Measurements from ENCODE around the gene TXLNG.

The TXLNG gene

DNA sequence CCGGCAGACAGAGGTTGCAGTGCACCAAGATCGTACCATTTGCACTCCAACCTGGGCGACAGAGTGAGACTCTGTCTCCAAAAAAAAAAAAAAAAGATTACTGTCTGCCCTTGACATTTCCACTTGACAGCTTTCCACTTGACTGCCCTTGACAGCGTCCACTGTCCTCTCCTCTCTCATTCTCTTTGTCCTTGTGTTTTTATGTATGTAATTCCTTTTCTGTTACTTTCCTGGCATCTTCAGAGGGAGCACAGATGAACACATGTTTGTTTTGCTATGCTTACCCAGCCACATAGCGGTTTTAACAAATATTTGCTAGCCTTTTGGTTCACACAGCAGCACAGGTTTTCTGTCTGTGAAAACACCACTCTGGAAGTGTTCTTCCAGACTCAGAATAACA, 40.6 kb upstream of the TXLNG start (continued):
- TF ChIP-seq ZNF280C (tag by site-specific recombination; IDR thresholded peaks at IDR 0.05) = no peak
- TF ChIP-seq, protein P1, sequence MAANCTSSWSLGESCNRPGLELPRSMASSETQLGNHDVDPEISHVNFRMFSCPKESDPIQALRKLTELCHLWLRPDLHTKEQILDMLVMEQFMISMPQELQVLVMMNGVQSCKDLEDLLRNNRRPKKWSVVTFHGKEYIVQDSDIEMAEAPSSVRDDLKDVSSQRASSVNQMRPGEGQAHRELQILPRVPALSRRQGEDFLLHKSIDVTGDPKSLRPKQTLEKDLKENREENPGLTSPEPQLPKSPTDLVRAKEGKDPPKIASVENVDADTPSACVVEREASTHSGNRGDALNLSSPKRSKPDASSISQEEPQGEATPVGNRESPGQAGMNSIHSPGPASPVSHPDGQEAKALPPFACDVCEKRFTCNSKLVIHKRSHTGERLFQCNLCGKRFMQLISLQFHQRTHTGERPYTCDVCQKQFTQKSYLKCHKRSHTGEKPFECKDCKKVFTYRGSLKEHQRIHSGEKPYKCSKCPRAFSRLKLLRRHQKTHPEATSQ (tag by site-specific recombination; IDR thresholded peaks at IDR 0.05) = no peak
- no peak for TF ChIP-seq ZNF148 (tag by site-specific recombination; IDR thresholded peaks at IDR 0.05; ENCODE audit: borderline replicate concordance)

GRCh38 chrX:16748425-16748824, 37.8 kb upstream of the TXLNG start:
- H3K4me3 ChIP-seq (ENCODE audit: low read depth, low read length) = no peak overlapping the region
- TF ChIP-seq SCRT2 (tag by site-specific recombination; IDR thresholded peaks at IDR 0.05) = no peak
- no peak for TF ChIP-seq ZFP41 (tag by site-specific recombination; IDR thresholded peaks at IDR 0.05; ENCODE audit: borderline replicate concordance)
- TF ChIP-seq ZNF155 (tag by site-specific recombination; IDR thresholded peaks at IDR 0.05) = no peak
- TF ChIP-seq, protein P2, sequence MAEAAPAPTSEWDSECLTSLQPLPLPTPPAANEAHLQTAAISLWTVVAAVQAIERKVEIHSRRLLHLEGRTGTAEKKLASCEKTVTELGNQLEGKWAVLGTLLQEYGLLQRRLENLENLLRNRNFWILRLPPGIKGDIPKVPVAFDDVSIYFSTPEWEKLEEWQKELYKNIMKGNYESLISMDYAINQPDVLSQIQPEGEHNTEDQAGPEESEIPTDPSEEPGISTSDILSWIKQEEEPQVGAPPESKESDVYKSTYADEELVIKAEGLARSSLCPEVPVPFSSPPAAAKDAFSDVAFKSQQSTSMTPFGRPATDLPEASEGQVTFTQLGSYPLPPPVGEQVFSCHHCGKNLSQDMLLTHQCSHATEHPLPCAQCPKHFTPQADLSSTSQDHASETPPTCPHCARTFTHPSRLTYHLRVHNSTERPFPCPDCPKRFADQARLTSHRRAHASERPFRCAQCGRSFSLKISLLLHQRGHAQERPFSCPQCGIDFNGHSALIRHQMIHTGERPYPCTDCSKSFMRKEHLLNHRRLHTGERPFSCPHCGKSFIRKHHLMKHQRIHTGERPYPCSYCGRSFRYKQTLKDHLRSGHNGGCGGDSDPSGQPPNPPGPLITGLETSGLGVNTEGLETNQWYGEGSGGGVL (tag by site-specific recombination; IDR thresholded peaks at IDR 0.05) = no peak
- TF ChIP-seq ZNF654 (tag by site-specific recombination; IDR thresholded peaks at IDR 0.05; ENCODE audit: low read depth) = no peak
- no peak for TF ChIP-seq WT1 (tag by site-specific recombination; IDR thresholded peaks at IDR 0.05)
- no peak for TF ChIP-seq PBX3 (CRISPR knock-in tag; IDR thresholded peaks at IDR 0.05)
- no peak for TF ChIP-seq ZNF175 (tag by site-specific recombination; IDR thresholded peaks at IDR 0.05)
- TF ChIP-seq ZNF114 (tag by site-specific recombination; IDR thresholded peaks at IDR 0.05) = no peak
- no peak for TF ChIP-seq ZNF366 (tag by site-specific recombination; conservative IDR thresholded peaks at IDR 0.05)
- no peak for TF ChIP-seq ZNF701 (tag by site-specific recombination; IDR thresholded peaks at IDR 0.05)
- no peak for TF ChIP-seq ZNF830 (tag by site-specific recombination; IDR thresholded peaks at IDR 0.05; ENCODE audit: low read depth)
- no peak for TF ChIP-seq ZNF621 (tag by site-specific recombination; IDR thresholded peaks at IDR 0.05)
- no peak for TF ChIP-seq ZNF184 (tag by site-specific recombination; IDR thresholded peaks at IDR 0.05)
- no peak for TF ChIP-seq ZNF239 (tag by site-specific recombination; IDR thresholded peaks at IDR 0.05)
- TF ChIP-seq, protein P3, sequence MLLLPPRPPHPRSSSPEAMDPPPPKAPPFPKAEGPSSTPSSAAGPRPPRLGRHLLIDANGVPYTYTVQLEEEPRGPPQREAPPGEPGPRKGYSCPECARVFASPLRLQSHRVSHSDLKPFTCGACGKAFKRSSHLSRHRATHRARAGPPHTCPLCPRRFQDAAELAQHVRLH (tag by site-specific recombination; IDR thresholded peaks at IDR 0.05) = no peak
- TF ChIP-seq ZNF518A (tag by site-specific recombination; conservative IDR thresholded peaks at IDR 0.05; ENCODE audit: low read depth) = no peak
- no peak for TF ChIP-seq SP3 (tag by site-specific recombination; IDR thresholded peaks at IDR 0.05)
- no peak for TF ChIP-seq ZNF274 (IDR thresholded peaks at IDR 0.05; ENCODE audit: low read length)
- no peak for TF ChIP-seq ZNF274 (tag by site-specific recombination; IDR thresholded peaks at IDR 0.05; ENCODE audit: borderline replicate concordance)
- no peak overlapping the region for H3K27ac ChIP-seq (ENCODE audit: extremely low read depth, low read depth, low read length)
- CTCF ChIA-PET = no interaction called here
- POLR2A ChIA-PET = interaction anchor here (0.7 kb wide), 1 partner anchor 15 kb away, joined by 5 read pairs; no protein-coding TSS in a partner anchor
- H3K4me1 ChIP-seq (ENCODE audit: control insufficient read depth, insufficient read depth, low read length) = no peaks in the 10 kb centered on the region
- H3K9me3 ChIP-seq (ENCODE audit: control insufficient read depth, insufficient read depth, low read depth, low read length) = no peaks in the 10 kb centered on the region
- H3K36me3 ChIP-seq (ENCODE audit: control insufficient read depth in 2 of 2, insufficient read depth in 1 of 2, low read length in 2 of 2) = peaks cover 79 to 90% of the 10 kb centered on the region in 2 experiments
